H1 (cell line): ENCODE data around the gene NPPA. TPM values are rescaled to one million over a fixed set of nuclear protein-coding genes. Genes with fewer than 3 reads are reported as not detected.
A peak's percentile ranks its signal among the peaks of the same experiment; 100 is the strongest.

Experiments
- ATF3 ChIP-seq: IDR thresholded peaks from 2 replicates; pipeline ENCODE4 v1.6.1; 2011; ENCODE audit warnings: low read depth, mild to moderate bottlenecking, low read length; ENCODE audit not compliant: insufficient read depth
- CHD2 ChIP-seq: IDR thresholded peaks from 2 replicates; pipeline ENCODE4 v1.6.1; 2012; ENCODE audit warnings: low read length, improper control_type of control experiment
- RAD21 ChIP-seq, 2 experiments: IDR thresholded peaks in 1 of 2; conservative IDR thresholded peaks in 1 of 2; 2 replicates each; pipeline ENCODE4 v1.6.1; 2011; ENCODE audit warnings: low read depth in 2 of 2, low read length in 2 of 2, improper control_type of control experiment in 1 of 2, inconsistent platforms in 1 of 2, mild to moderate bottlenecking in 1 of 2, moderate library complexity in 1 of 2
- SIN3A ChIP-seq, 2 experiments: IDR thresholded peaks in 1 of 2; conservative IDR thresholded peaks in 1 of 2; 2 replicates each; pipeline ENCODE4 v1.6.1; 2011 to 2012; ENCODE audit warnings: low read length in 2 of 2, improper control_type of control experiment in 1 of 2, low read depth in 1 of 2, mild to moderate bottlenecking in 1 of 2
- TEAD4 ChIP-seq: IDR thresholded peaks from 2 replicates; pipeline ENCODE4 v1.6.1; 2012; ENCODE audit warnings: low read depth, low read length, inconsistent platforms, mixed read lengths
- YY1 ChIP-seq: IDR thresholded peaks from 2 replicates; pipeline ENCODE4 v1.6.1; 2011; ENCODE audit warnings: low read depth, mild to moderate bottlenecking, low read length
- polyA plus RNA-seq, 7 experiments: library from polyadenylated mRNA; depleted of rRNA in 3 of 7; stranded (reverse) in 5 of 7; unstranded in 2 of 7; fragments of >200 nt in 5 of 7; fragments of 200-250 nt in 2 of 7; gene quantifications; 1 replicate in 5 of 7; 2 replicates in 1 of 7; 4 replicates in 1 of 7; pipeline versions ENCODE4 v1.2.1 to v1.2.3, GENCODE V29; 2011 to 2013; ENCODE audit warnings: missing spikeins in 2 of 7, mixed read lengths in 2 of 7
- total RNA-seq: library from RNA; stranded (reverse); fragmentation: NEBNext Ultra II Directional; extraction: Animal tissue kit (Norgen Biotek cat#: 25700); gene quantifications from 2 replicates; pipeline ENCODE4 v1.2.1, GENCODE V29; 2021

The NPPA gene
- total and polyA plus RNA-seq, 2 of the 8 experiments (the other 6 are each of a cell fraction or from before 2014, with no cell fraction given) = not detected

- TF ChIP-seq SIN3A (conservative IDR thresholded peaks at IDR 0.05 in 1 of 2, IDR thresholded peaks at IDR 0.05 in 1 of 2; ENCODE audit: low read depth in 1 of 2, low read length in 2 of 2) = peak; percentile 34 to 70; a peak in 1 of 4 replicates
- peak; percentile 98 for TF ChIP-seq TEAD4
- TF ChIP-seq ATF3 = peak; percentile 25; the same call in 1 of the 2 replicates
- 0 out of 2 replicates have a peak, but pooled peaks have one; percentile 19 for TF ChIP-seq CHD2
- no peak for TF ChIP-seq RAD21 (IDR thresholded peaks at IDR 0.05 in 1 of 2, conservative IDR thresholded peaks at IDR 0.05 in 1 of 2; ENCODE audit: low read depth in 2 of 2, low read length in 2 of 2)
- TF ChIP-seq YY1 = no peak
Observed at GRCh38 chr1:11882814-11883538, 35.4 kb upstream of the NPPA start (continued).
